K562 treated with DMSO at 1 percent for 4 hours (cell line): ENCODE measurements around the gene XPO6. TPM values are rescaled to one million over a fixed set of nuclear protein-coding genes. Genes with fewer than 3 reads are reported as not detected.

Source experiments
- total RNA-seq: library from RNA; unstranded; fragments of 300-600 nt; gene quantifications from 2 replicates; pipeline ENCODE4 v1.2.3, GENCODE V29; 2022; ENCODE audit not compliant: insufficient read depth

XPO6 gene
- total RNA-seq: 53.2 and 63.4 TPM in 2 replicates

DNA sequence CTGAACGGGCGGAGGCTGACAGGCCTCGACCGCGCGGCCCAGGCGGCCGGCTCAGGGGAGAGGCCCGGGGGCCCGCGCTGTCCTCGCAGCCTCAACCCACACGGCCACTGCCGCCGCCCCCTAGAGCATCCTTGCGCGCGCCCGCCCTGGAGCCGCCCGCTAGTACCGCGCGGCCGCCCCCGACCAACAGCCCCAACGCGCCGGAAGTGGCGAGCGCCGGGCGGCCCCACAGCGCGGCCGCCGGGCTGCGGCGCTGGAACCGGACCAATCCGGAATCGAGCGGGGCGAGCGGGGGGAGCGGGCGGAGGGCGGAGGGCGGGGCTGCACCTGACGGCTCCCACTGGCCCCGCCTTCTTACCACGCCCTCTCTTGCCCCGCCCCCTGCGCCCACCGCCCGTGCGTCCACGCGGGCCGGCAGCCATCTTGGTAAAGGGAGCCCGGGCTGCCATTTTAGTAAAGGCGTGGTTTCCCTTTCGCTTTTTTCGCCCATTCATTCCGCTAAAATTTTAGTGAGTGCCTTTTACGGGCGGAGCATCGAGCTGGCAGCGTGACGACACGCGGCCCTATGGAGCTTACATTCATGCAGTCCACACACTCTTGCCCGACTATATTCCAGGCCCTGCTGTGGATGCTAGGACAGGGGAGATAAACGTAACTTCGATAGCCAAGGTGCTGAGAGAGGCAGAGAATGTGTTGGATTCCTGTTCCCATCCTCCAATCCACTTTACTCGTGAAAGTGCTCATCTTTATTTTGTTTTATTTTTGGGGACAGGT is at the start of gene XPO6:
TSS of gene XPO6 (minus strand) at position 208 of the 774 bp plus-strand sequence. CDS start 597 bp downstream, outside the sequence.

GRCh38 chr16:28063591-28064061 is 148.1 kb downstream of the XPO6 start, which contains the start of gene GSG1L:
GSG1L (minus strand) TSS chr16:28063714; CDS start chr16:28063424, 290 bp downstream.

Other genes starting within 250 kb of the XPO6 start
- not detected in 2 replicates for gene GSG1L, start 148.3 kb downstream of the XPO6 start, total RNA-seq
- 0.11 TPM in 1 of 2 replicates, not detected in the other for gene SBK1, start 80.6 kb upstream of the XPO6 start, total RNA-seq
- 1.3 TPM in 1 of 2 replicates, not detected in the other for gene NPIPB6, start 151.5 kb upstream of the XPO6 start, total RNA-seq
- gene EIF3CL, start 191.9 kb upstream of the XPO6 start, total RNA-seq: 78.4 and 137 TPM in 2 replicates